HG03378 (cell line): ENCODE measurements around the gene C2orf42.
"Not testable (repeated sequence)": the region's sequence is repeated elsewhere in the genome, so short reads cannot be mapped to it uniquely, and the experiment has no call there.

ENCODE experiments used
- ATAC-seq: cut with Tn5 transposase; IDR thresholded peaks from one replicate; pipeline ENCODE4 v1.9.1; 2021; ENCODE audit warnings: mild to moderate bottlenecking, moderate library complexity; ENCODE audit not compliant: unreplicated experiment

C2orf42 gene

DNA sequence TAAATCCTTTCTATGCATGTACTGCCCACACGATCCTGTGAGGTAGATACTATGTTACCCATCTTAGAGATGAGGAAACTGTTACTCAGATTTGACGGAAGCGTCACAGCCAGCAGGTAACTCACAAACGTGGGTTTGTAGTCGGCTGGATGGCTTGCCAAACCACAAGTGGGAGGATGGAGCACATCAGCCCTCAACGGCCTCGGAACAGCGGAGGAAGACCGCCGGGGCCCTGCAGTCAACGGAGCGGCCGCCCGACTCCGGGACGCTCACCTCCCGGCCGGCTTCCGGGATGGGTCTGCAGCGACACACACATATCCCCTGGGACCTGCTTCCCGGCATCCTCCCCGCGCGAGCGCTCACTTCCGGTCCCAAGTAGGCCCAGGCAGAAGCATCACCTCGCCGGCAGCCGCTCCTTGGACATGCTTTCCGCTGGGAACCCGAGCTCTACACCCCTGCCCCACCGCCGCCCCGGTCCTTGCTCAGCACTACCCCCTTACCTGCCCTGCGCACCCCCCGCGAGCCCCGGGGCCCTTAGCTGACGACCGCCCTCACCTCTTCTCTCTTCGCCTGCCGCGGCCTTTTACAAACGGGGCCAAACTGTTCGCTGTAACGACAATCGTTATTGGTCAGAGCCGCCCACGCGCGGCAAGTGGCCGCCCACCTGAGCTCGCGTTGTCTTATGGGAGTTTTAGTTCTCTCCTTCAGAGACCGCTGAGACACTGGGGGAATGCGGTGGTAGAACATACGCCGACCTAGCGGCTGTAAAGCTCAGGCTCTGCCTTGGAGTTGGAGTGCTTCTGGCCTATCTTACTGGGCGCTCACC is at the start of gene C2orf42:
Gene C2orf42 (minus strand): TSS at position 602 of the 826 bp plus-strand sequence. CDS start 9,034 bp downstream, outside the sequence.
- peak; percentile 77 for ATAC-seq

DNA sequence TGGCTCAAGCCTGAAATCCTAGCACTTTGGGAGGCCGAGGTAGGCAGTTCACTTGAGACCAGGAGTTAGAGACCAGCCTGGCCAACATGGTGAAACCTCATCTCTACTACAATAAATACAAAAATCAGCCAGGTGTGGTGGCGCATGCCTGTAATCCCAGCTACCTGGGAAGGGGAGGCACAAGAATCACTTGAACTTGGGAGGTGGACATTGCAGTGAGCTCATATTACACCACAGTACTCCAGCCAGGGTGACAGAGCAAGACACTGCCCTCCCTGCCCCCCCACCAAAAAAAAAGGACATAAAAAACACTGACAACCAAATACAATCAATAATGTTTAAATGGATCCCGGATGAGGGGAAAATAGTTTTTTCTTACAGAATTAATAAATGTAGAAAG is 49.8 kb upstream of the C2orf42 start:
- no peak for ATAC-seq

DNA sequence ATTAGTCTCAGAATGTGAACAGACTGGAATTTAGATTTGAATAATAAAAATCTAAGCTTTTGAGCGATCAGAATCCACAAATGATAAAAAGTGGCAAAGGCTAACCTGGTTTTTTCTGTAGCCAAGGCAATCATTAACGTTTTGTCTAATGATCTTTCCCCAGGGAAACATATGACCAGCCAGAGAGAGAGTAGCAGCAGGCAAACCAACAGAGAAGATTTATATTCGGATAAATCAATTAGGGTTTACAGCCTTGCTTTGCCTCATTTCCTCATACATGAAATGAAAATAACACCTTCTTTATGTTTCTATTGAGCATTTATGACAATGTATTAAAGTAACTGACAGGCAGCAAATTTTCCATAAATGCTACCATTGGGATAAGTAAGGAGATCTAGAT is 43.1 kb upstream of the C2orf42 start:
- ATAC-seq = no peak

DNA sequence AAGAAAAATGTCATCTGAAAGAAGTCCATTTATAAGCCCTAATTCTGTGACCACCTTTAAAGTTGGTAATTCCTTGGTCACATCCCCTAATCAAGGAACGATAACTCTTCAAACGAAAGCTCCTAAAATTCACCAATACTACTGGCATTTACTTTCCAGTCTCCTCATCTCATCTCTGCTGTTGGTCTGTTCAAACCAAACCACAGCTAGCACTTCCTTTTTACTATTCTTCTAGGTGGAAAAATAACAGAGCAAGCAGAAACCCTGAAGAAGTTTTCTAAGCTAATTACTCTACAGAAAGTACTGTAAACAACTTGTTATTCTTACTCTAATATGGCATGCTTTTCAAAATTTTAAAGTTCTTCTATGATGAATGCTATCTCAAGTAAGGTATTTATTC is 36.0 kb upstream of the C2orf42 start:
- ATAC-seq = no peak

DNA sequence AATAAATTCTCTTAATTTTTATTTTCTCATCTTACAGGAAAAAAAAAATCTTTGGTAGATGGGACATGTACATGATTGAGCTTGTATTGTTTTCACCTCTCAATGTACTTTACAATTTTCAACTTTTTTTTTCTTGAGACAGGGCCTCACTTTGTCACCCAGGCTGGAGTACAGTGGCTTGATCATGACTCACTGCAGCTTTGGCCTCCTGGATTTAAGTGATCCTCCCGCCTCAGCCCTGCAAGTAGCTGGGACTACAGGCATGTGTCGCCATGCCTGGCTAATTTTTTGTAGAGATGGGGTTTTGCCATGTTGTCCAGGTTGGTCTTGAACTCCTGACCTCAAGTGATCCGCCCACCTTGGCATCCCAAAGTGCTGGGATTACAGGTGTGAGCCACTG is 32.5 kb upstream of the C2orf42 start:
- not testable (repeated sequence) for ATAC-seq

DNA sequence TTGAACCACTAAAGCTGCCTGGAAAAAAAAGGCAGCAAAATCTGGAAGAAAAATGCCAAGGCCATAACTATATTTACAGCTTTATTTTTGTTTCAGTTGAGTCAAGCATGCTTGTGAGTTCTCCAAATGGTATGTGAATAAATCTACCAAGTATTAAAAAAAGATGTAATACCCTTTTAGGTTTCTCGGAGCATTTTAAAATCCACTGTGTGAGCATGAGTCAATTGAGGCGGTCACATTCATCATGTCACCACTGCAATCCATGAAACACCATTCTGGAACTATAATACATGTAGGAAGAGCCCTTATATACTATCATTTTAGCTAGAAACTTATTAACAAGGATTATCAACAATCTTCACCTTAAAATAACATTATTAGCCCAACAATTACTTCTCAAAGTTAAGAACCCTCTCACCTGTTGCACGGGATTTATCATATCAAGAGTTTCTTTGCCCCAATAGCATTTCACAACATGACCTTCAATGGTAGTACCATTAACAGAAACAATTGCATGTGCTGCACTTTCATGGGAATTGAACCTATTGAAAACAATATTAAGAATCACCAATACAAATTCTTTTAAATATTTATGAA is 24.2 kb upstream of the C2orf42 start:
- ATAC-seq = no peak

DNA sequence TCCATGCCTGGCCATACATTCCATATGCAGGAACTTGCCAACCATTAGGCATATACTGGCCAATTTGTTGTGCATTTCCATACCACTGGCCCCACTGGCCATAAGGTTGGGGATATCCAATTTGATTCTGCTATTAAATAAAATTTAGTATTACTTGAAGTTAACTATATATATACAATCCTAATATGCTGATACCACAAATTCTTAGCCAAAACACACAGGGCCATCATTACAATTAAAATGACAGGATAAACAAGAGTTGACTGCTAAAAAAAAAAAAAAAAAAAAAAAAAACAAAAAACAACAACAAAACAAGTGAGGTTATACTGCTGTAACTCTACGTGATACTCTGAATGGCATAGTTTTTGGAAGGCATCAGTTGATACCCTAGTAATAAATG is 23.5 kb upstream of the C2orf42 start:
- no peak for ATAC-seq

DNA sequence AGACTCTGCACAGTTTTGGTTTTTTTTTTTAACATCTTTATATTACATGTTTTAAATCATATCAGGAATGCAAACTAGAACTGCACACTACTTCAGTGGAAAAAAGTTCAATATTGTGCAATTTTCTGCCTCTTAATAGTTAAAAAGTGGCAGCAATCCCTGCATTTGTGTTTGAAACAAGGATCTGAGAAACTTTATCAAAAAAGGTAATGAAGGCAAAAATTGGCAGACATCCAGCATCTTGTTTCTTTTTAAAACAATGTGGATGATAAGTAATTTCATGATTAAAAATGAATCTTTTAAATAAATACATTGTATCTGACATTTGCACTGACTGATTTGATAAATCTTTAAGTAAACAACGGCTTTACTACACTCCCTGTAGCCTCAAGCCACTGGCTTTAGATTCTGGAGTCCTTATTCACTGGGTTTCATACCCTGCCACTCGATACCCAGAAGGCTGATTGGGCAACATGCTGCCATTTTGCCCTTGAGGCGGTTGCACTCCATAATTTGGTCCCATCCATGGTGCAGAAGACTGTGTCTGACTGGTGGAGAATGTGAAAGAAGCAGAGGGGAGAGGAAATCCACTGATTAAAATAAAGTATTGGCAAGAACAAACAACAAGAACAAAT is 21.6 kb upstream of the C2orf42 start:
- no peak for ATAC-seq

DNA sequence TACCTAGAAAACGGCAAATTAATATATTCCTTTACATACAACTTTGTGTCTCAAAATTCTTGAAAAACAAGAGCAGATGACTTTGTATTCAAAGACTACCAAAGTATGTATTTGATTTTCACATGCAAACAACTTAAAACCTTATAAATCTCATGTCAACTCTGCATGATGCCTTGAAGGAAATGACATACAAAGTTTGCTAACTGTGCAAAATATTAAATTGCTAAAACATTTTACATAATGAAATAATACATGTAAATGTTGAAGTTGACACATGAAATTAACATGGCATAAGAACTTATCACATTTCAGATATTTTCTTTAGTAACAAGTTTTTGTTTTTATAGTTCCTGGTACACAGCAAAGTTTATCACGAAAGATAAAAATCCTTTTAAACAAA is 20.8 kb upstream of the C2orf42 start:
- no peak for ATAC-seq

DNA sequence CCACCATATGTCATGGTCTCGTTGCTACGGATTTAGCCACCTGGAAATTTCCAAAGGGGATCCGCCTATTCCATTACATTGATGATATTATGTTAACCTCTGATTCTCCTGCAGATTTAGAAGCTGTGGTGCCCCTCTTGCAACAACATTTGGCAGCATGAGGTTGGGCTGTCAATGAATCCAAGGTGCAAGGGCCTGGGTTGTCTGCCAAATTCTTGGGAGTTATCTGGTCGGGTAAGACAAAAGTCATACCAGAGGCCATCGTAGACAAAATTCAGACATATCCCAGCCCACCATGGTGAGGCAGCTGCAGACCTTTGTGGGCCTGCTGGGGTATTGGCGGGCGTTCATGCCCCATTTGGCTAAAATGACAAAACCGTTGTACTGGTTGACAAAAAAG is 13.6 kb upstream of the C2orf42 start:
- no peak for ATAC-seq

DNA sequence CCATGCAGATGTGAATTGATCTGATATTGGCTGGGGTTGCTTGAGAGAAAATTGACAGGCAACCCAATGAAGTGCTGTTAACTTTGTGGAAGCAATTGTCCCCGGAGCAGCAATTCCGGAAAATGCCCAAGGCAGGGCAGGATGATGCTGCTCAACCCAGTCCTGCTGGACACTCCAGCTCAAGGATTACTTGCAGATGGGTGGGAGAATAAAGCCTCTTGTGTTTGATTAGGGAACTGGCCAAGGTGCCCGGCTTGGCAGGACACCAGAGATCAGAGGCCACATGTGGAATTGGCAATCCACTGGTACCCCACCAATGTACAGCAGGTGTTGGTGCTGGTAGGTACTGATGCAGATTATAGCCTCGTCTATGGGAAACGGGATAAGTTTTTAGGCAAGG is 12.3 kb upstream of the C2orf42 start:
- no peak for ATAC-seq

DNA sequence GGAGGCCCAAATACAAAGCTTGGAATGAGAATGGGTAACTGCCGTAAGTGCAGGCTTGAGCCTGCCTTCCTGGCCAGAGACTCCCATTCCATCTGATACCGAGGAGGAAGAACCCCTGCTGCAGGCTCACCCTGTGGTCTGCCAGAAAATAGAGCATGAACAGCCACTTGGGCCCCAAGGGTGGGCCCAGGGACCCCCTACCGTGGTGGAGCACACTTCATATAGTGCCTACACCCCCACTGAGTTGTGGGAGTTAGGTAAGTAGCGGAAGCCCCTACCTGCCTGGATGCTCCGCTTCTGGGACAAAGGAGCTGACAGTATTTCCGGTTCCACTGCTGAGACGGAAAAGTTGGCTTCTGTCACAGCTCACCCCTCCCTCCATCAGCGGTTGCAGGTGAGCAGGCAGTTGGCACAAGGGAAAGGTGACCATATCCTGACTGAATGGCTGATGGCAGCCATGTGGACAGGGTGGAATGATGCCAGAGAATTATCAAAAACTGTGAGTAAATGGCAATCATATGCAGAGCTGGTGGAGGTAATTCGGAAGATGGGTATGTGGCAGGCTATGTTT is 11.5 kb upstream of the C2orf42 start:
- no peak for ATAC-seq

DNA sequence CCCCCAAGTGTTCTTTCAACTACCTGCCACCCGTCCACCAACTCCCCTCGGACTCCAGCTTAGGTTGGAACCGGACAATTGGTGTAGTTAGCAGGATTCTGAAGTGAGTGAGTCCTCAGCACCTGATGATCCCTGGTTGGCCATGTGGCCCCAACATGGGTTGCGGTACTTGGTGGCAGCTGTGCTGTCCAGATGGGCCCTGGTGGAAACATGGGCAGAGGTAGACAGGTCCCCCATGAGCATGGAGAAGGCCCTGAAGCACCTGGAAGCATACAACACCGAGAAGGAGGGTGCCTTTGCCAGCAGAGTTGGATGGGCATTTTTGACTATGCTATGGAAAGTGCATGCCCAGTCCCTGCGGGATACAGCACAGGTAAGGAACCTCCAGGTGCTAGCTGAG is 11.0 kb upstream of the C2orf42 start:
- ATAC-seq = no peak

DNA sequence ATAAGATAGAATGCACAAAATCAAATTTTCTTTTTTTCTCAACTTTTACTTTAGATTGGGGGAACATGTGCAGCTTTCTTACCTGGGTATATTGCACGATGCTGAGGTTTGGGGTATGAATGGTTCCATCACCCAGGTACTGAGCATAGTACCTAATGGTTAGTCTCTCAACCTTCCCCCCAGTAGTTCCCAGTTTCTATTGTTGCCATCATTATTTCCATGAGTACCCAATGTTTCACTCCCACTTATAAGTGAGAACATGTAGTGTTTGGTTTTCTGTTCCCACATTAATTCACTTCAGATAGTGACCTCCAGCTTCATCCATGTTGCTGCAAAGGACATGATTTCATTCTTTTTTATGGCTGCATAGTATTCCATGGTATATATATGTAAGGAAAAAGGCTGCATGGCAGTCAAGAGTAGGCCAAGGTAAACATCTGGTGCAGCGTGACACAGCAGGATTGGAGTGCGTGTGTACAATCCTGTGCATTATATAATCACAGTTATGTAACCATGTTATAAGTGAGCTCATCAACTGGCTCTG is 10.5 kb upstream of the C2orf42 start:
- ATAC-seq = no peak

DNA sequence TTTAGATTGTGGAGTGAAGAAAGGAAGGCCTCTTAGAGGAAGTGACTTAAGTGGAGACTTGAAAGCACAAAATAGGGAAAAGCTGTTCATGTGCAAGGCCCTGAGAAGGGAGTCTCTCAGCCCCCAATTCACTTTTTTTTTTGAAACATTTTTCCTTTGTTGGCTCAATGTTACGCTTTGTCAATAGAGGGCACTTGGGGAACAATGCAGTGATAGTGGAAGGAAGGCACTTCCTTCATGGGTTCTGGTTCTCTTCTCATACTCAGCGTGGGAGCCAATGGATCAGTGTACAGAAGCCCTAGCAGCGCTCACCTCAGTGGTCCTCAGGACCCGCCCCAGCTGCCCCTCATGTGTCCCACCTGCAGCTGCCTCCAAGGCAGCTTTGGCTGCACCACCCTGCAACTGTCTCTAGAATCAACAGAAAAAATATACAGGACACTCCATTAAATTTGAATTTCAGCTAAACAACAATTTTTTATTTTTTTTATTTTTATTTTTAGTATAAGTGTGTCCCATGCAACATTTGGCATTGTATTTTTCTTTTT is 8.6 kb upstream of the C2orf42 start:
- ATAC-seq = no peak

DNA sequence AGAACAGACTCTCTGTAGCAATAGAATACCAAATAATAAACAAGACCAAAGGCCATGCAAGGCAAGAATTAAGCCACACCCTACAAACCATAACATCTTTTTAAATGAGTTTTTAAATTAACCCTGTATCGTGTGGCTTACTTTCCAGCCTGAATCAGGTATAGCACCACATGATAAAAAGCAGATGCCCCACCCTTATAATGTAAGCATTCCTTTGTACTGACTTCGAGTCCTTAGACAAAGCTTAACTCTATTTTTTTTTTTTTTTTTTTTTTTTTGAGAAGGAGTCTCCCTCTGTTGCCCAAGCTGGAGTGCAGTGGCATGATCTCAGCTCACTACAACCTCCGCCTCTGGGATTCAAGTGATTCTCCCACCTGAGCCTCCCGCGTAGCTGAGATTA is 1.7 kb upstream of the C2orf42 start:
- ATAC-seq = no peak

DNA sequence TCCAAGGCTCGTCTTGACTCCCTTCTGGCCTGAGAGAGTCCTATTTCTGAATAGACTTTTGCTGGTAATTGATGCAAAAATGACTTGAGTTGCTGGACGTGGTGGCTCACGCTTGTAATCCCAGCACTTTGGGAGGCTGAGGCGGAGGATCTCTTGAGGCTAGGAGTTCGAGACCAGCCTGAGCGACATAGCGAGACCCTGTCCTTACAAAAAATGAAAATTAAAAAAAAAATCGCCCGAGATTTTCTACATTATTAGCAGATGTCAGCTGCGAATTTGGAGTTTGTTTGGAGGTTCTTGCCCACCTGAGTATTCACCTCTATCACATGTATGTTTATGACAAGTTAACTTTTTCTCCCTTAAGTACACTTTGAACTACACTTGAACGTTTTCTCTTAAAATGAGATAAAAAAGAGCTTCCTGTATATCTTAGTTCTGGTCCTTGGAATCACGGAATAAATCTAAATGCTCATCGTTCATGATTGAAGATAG is 471 bp upstream of the C2orf42 start:
- no peak for ATAC-seq

DNA sequence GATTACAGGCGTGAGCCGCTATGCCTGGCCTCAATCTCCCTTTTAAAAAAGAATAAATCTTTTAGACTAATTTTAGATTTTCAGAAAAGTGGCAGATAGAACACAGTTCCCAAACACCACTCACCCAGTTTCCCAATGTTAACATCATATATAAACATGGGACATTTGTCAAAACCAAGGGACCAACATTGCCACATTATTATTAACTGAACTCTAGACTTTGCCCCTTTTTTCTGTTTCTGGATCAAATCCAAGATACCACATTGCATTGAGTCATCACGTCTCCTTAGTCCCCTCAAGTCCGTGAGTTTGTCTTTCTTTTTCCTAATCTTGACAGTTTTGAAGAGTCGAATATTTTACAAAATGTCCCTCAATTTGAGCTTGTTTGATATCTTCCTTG is 2.4 kb downstream of the C2orf42 start:
- no peak for ATAC-seq

DNA sequence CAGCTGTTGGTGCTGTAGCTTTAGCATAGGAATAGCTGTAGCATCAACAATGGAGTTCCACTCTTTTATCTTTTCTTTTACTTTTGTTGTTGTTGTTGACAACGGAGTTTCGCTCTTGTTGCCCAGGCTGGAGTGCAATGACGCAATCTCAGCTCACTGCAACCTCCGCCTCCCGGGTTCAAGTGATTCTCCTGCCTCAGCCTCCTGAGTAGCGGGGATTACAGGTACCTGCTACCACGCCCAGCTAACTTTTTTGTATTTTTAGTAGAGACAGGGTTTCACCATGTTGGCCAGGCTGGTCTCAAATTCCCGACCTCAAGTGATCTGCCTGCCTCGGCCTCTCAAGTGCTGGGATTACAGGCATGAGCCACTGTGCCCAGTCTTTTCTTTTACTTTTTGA is 3.6 kb downstream of the C2orf42 start:
- ATAC-seq = not testable (repeated sequence)

DNA sequence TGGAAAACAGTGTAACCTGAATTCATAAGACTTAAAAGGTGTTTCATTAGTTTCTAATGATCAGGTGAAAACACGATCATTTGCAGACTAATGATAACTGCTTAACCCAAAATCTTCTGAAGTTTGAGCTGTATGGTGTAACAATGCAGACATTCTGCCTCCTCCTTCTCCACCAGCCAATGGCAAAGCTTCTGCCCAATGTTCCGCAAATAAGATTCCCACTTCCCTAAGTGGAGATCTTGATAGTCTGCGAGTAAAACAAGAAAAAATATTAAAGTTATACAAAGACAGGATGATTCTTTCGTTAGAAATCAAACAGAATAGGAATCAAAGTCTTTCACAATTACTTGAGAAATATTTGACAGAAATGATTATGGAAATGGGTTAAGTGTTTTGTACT is 8.1 kb downstream of the C2orf42 start:
- ATAC-seq = no peak

DNA sequence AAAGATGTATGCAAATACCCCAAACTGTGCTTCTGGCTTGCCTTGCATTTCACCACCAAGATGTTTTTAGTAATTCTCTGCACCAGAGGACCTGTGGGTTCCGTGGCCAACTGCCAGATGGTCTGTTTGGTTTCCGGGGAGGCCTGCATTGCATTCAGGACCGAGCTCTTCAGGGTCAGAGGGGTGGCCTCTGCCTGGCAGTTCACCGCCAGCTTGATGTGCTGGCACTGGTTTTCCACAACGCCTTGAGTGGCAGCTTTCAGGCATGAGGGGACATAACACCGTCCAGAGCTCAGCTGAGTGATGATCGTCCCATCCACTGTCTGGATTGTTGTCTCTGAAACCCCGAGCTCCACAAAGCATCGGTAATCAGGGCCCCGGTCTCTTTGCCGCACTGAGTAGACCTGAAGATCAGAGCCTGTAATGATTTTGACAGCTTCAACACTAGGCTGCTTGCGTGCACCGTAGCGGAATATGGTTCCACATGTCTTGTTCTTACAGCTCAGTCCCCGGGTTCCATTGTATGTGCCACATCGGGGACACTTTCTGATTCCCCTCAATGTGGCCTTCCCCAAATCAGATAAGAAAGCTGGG is 9.4 kb downstream of the C2orf42 start:
- peak; percentile 55 for ATAC-seq
